Sigmoid colon (tissue), 4 donors: Measurements from ENCODE around the gene MRGPRF.

Source experiments
- CTCF ChIP-seq, 4 experiments: fragments of 450-650 bp in 3 of 4; fragments of 200-600 bp in 1 of 4; IDR thresholded peaks; one replicate each; pipeline ENCODE4 v1.5.1; 2016 to 2019; ENCODE audit warnings: antibody characterized with exemption in 4 of 4, mild to moderate bottlenecking in 3 of 4, moderate library complexity in 2 of 4
- POLR2A ChIP-seq, 2 donors: fragments of 450-650 bp; IDR thresholded peaks; one replicate each; pipeline ENCODE4 v1.6.1; 2016; ENCODE audit warnings: antibody characterized with exemption in 2 of 2, mild to moderate bottlenecking in 2 of 2, moderate library complexity in 2 of 2
- POLR2AphosphoS5 ChIP-seq, 4 donors: sonication (generic); formaldehyde crosslinking; IDR thresholded peaks; one replicate each; pipeline ENCODE4 v1.6.1; 2017; ENCODE audit warnings: antibody characterized with exemption in 4 of 4

- no peak for TF ChIP-seq POLR2AphosphoS5 (IDR thresholded peaks at IDR 0.05)
- no peak for TF ChIP-seq CTCF (IDR thresholded peaks at IDR 0.05)
- TF ChIP-seq POLR2A (IDR thresholded peaks at IDR 0.05): no peak
These were observed 20.4 kb upstream of the MRGPRF start for GRCh38 chr11:69033431-69033830.
